Sigmoid colon (tissue), 3 donors: ENCODE measurements around the gene CTTNBP2NL.

ENCODE experiments used
- POLR2A ChIP-seq, 2 donors: fragments of 450-650 bp; IDR thresholded peaks; one replicate each; pipeline ENCODE4 v1.6.1; 2016; ENCODE audit warnings: antibody characterized with exemption in 2 of 2, mild to moderate bottlenecking in 2 of 2, moderate library complexity in 2 of 2
- TF ChIP-seq, protein P1 (sequence below), 4 experiments: fragments of 450-650 bp in 3 of 4; fragments of 200-600 bp in 1 of 4; IDR thresholded peaks; one replicate each; pipeline ENCODE4 v1.5.1; 2016 to 2019; ENCODE audit warnings: antibody characterized with exemption in 4 of 4, mild to moderate bottlenecking in 3 of 4, moderate library complexity in 2 of 4

DNA sequence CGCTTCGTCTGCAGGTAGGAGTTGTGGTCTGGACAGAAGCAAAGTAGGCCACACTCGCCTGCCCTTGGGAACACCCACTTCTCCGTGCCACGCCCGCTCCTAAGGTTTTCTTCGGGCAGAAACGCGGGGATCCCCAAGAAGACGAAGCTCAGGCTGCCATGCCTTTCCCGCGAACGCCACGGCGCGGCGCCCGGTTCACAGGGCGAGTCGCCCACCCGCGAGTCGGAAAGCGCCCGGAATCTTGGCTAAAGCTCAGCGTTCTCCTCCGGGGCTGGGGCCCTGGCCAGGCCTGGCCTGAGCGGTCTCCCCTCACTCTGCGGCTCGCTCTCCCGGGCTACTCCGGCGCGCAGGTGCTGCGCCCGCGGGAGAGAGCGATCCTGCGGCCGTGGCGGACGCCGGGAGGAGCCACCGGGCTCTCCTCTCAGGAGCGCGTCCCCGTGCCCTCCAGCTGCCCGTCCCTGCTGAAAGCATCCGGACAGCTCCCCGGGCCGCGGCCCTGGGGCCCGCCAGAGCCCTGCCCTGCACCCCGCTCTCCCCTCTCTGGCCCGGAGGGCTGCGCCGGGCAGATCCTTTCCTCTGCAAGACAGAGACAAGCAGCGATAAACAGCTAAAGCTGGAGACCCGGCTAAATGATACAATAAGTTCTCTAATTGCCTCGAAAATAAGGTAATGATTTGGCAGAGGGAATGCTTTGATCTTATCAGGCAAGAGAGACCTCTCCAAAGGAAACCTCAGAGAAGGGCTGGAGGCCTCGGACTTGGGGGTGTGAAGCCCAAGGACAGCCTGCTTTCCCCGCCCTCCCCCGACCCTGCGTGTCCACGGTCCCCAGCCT is 106.0 kb downstream of the CTTNBP2NL start:
- TF ChIP-seq, protein P1, sequence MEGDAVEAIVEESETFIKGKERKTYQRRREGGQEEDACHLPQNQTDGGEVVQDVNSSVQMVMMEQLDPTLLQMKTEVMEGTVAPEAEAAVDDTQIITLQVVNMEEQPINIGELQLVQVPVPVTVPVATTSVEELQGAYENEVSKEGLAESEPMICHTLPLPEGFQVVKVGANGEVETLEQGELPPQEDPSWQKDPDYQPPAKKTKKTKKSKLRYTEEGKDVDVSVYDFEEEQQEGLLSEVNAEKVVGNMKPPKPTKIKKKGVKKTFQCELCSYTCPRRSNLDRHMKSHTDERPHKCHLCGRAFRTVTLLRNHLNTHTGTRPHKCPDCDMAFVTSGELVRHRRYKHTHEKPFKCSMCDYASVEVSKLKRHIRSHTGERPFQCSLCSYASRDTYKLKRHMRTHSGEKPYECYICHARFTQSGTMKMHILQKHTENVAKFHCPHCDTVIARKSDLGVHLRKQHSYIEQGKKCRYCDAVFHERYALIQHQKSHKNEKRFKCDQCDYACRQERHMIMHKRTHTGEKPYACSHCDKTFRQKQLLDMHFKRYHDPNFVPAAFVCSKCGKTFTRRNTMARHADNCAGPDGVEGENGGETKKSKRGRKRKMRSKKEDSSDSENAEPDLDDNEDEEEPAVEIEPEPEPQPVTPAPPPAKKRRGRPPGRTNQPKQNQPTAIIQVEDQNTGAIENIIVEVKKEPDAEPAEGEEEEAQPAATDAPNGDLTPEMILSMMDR (IDR thresholded peaks at IDR 0.05): peak; percentile 33 to 64 (median 58)
- TF ChIP-seq POLR2A (IDR thresholded peaks at IDR 0.05): no peak
